Activated CD8-positive, alpha-beta T cell treated with anti-CD3 and anti-CD28 coated beads for 36 hours (primary cell): ENCODE measurements around the gene LARP4. TPM values are rescaled to one million over a fixed set of nuclear protein-coding genes. Genes with fewer than 3 reads are reported as not detected.
A peak's percentile ranks its signal among the peaks of the same experiment; 100 is the strongest.

Experiments
- ATAC-seq: fragments of 200-7000 bp; cut with Tn5 transposase; one replicate; pipeline ENCODE4 v1.10.0; 2021; ENCODE audit warnings: mild to moderate bottlenecking, moderate library complexity
- CTCF ChIA-PET: fragments of 350-600 bp; sonication (Branson Sonifier 250); formaldehyde crosslinking; loops from one replicate; lab custom pipeline; 2021; ENCODE audit warnings: antibody characterized with exemption; lab: Charles Lee
- POLR2A ChIA-PET: fragments of 350-600 bp; sonication (Branson Sonifier 250); formaldehyde crosslinking; loops from one replicate; lab custom pipeline; 2021; ENCODE audit warnings: antibody characterized with exemption; lab: Charles Lee
- DNase-seq: peaks from one replicate; pipeline ENCODE4 v3.0.0-alpha.2; 2020
- H3K27ac Mint-ChIP-seq: one replicate; pipeline ENCODE4 v1.8.0; 2021; ENCODE audit warnings: mild to moderate bottlenecking, mixed read lengths
- H3K27me3 Mint-ChIP-seq: one replicate; pipeline ENCODE4 v1.8.0; 2021; ENCODE audit warnings: mixed read lengths
- H3K36me3 Mint-ChIP-seq: one replicate; pipeline ENCODE4 v1.8.0; 2021; ENCODE audit warnings: low read depth, mixed read lengths
- H3K4me1 Mint-ChIP-seq: one replicate; pipeline ENCODE4 v1.8.0; 2021; ENCODE audit warnings: low read depth, mixed read lengths
- H3K4me3 Mint-ChIP-seq: one replicate; pipeline ENCODE4 v1.8.0; 2021; ENCODE audit warnings: mild to moderate bottlenecking, moderate library complexity, mixed read lengths
- H3K9me3 Mint-ChIP-seq: one replicate; pipeline ENCODE4 v1.8.0; 2021; ENCODE audit warnings: mixed read lengths
- CTCF ChIP-seq: fragments of 200-600 bp; IDR thresholded peaks from one replicate; pipeline ENCODE4 v1.8.0; 2022; ENCODE audit warnings: antibody characterized with exemption, mild to moderate bottlenecking
- intact Hi-C: fragments of 100-400 bp; cut with micrococcal nuclease; formaldehyde crosslinking; loops from one replicate; pipeline ENCODE4 v1.10.0; 2022
- total RNA-seq, 2 experiments: library from RNA; stranded (reverse); gene quantifications; one replicate each; pipeline ENCODE4 v1.2.3, GENCODE V29; 2021

Gene LARP4
- total RNA-seq, 2 experiments from 2014 or later, result 94.1 to 95.5 TPM

- peak overlapping the region; percentile 73 for H3K27ac Mint-ChIP-seq
- H3K9me3 Mint-ChIP-seq, result no peaks in the 10 kb centered on the region
- CTCF ChIA-PET, result interaction anchor here (0.8 to 10.1 kb wide), 11 partner anchors 8 to 133 kb away, joined by 3 to 169 read pairs (median 4); no protein-coding TSS in a partner anchor
- H3K27me3 Mint-ChIP-seq, result no peaks in the 10 kb centered on the region
- POLR2A ChIA-PET, result interaction anchor here (0.7 to 2.5 kb wide), 9 partner anchors 8 to 517 kb away, joined by 3 to 9 read pairs (median 3); no protein-coding TSS in a partner anchor
- H3K4me3 Mint-ChIP-seq, result peak overlapping the region; percentile 95
- ATAC-seq (no peak), DNase-seq (no peak)
- intact Hi-C loops, result loop anchor here (5.0 to 10.0 kb wide), 3 partner anchors 39 to 226 kb away; no protein-coding TSS in a partner anchor
- H3K36me3 Mint-ChIP-seq, result peaks cover 7% of the 10 kb centered on the region
- H3K4me1 Mint-ChIP-seq, result peaks cover 53% of the 10 kb centered on the region
- no peak for TF ChIP-seq CTCF
Observed at GRCh38 chr12:50508414-50508813, 107.7 kb downstream of the LARP4 start.

- TF ChIP-seq CTCF, result no peak
- ATAC-seq, result no peak
- CTCF ChIA-PET, result interaction anchor here (1.0 to 10.1 kb wide), 10 partner anchors 23 to 132 kb away, joined by 3 to 169 read pairs (median 4); no protein-coding TSS in a partner anchor
- peak overlapping the region; percentile 7 for H3K4me3 Mint-ChIP-seq
- peaks cover 56% of the 10 kb centered on the region for H3K4me1 Mint-ChIP-seq
- POLR2A ChIA-PET, result interaction anchor here (0.9 to 2.5 kb wide), 8 partner anchors 7 to 516 kb away, joined by 3 to 9 read pairs (median 4); no protein-coding TSS in a partner anchor
- H3K27me3 Mint-ChIP-seq, result no peaks in the 10 kb centered on the region
- no peaks in the 10 kb centered on the region for H3K9me3 Mint-ChIP-seq
- peaks cover 7% of the 10 kb centered on the region for H3K36me3 Mint-ChIP-seq
- peak overlapping the region; percentile 73 for H3K27ac Mint-ChIP-seq
- intact Hi-C loops, result loop anchor here (5.0 to 10.0 kb wide), 3 partner anchors 38 to 226 kb away; no protein-coding TSS in a partner anchor
- no peak for DNase-seq
Observed at GRCh38 chr12:50508970-50509663, 108.4 kb downstream of the LARP4 start.

GRCh38 chr12:50514526-50515276, 114.0 kb downstream of the LARP4 start:
- Mint-ChIP-seq H3K36me3 (peaks cover 16% of the 10 kb centered on the region), H3K27me3 (no peaks in the 10 kb centered on the region), H3K9me3 (peaks cover 3% of the 10 kb centered on the region), H3K27ac (peak overlapping the region; percentile 82), H3K4me1 (peaks cover 45% of the 10 kb centered on the region), H3K4me3 (no peak overlapping the region)
- ATAC-seq (no peak), DNase-seq (no peak)
- no peak for TF ChIP-seq CTCF
- CTCF ChIA-PET, result interaction anchor here (1.1 kb wide), 1 partner anchor 9 kb away, joined by 3 read pairs; the partner anchor contains the start of gene DIP2B
- intact Hi-C loops, result no loop called here
- POLR2A ChIA-PET, result interaction anchor here (2.1 kb wide), 1 partner anchor 10 kb away, joined by 6 read pairs; the partner anchor contains the start of gene DIP2B

GRCh38 chr12:50515587-50515986, 114.9 kb downstream of the LARP4 start:
- no peak for ATAC-seq
- ChIA-PET CTCF (interaction anchor here (1.5 to 1.6 kb wide), 2 partner anchors 11 to 122 kb away, joined by 4 to 5 read pairs; partner anchors contain the start of gene DIP2B), POLR2A (interaction anchor here (0.7 to 1.8 kb wide), 4 partner anchors 7 to 106 kb away, joined by 3 to 6 read pairs (median 4); no protein-coding TSS in a partner anchor)
- no peak for DNase-seq
- H3K9me3 Mint-ChIP-seq, result peaks cover 3% of the 10 kb centered on the region
- TF ChIP-seq CTCF, result no peak
- H3K27ac Mint-ChIP-seq, result peak overlapping the region; percentile 82
- H3K27me3 Mint-ChIP-seq, result no peaks in the 10 kb centered on the region
- intact Hi-C loops, result no loop called here
- H3K4me1 Mint-ChIP-seq, result peaks cover 44% of the 10 kb centered on the region
- peaks cover 15% of the 10 kb centered on the region for H3K36me3 Mint-ChIP-seq
- no peak overlapping the region for H3K4me3 Mint-ChIP-seq
